Measurements from ENCODE around the gene ELN. TPM values are rescaled to one million over a fixed set of nuclear protein-coding genes. Genes with fewer than 3 reads are reported as not detected.

ELN gene
- total RNA-seq, 1 donor from 2014 or later, result 83.3 TPM

DNA sequence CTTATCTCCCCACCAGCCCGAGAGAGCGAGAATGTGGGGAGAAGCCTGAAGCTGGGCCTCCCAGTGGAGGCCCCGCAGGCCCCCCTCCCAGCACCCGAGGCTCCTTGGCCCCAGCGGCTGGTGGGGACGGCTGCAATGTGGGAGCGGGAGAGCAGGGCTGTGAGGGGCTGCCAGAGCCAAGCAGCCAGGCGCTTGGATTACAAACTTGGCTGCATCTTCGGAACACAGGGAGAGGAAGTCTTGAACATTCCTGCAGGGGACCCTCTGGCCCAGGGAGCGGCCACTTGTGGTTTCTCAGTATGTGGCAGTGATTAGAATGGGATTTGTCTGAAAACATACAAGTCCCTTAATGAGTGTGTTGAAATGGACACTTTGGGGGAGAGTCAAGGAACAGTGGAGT lies 23.2 kb downstream of the ELN start:
- Histone ChIP-seq H3K9me3 (no peaks in the 10 kb centered on the region), H3K4me1 (peaks cover 6% of the 10 kb centered on the region), H3K4me3 (no peak overlapping the region), H3K27ac (peak overlapping the region; percentile 18), H3K27me3 (ENCODE audit: low read depth) (no peaks in the 10 kb centered on the region), H3K36me3 (peaks cover 70% of the 10 kb centered on the region)
- peak; percentile 54 for DNase-seq
- intact Hi-C loops (cut with DNase I), result no loop called here
- peak in 1 of 2 donors; percentile 62 for ATAC-seq
- TF ChIP-seq, protein P1, sequence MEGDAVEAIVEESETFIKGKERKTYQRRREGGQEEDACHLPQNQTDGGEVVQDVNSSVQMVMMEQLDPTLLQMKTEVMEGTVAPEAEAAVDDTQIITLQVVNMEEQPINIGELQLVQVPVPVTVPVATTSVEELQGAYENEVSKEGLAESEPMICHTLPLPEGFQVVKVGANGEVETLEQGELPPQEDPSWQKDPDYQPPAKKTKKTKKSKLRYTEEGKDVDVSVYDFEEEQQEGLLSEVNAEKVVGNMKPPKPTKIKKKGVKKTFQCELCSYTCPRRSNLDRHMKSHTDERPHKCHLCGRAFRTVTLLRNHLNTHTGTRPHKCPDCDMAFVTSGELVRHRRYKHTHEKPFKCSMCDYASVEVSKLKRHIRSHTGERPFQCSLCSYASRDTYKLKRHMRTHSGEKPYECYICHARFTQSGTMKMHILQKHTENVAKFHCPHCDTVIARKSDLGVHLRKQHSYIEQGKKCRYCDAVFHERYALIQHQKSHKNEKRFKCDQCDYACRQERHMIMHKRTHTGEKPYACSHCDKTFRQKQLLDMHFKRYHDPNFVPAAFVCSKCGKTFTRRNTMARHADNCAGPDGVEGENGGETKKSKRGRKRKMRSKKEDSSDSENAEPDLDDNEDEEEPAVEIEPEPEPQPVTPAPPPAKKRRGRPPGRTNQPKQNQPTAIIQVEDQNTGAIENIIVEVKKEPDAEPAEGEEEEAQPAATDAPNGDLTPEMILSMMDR (IDR thresholded peaks at IDR 0.05), result no peak

DNA sequence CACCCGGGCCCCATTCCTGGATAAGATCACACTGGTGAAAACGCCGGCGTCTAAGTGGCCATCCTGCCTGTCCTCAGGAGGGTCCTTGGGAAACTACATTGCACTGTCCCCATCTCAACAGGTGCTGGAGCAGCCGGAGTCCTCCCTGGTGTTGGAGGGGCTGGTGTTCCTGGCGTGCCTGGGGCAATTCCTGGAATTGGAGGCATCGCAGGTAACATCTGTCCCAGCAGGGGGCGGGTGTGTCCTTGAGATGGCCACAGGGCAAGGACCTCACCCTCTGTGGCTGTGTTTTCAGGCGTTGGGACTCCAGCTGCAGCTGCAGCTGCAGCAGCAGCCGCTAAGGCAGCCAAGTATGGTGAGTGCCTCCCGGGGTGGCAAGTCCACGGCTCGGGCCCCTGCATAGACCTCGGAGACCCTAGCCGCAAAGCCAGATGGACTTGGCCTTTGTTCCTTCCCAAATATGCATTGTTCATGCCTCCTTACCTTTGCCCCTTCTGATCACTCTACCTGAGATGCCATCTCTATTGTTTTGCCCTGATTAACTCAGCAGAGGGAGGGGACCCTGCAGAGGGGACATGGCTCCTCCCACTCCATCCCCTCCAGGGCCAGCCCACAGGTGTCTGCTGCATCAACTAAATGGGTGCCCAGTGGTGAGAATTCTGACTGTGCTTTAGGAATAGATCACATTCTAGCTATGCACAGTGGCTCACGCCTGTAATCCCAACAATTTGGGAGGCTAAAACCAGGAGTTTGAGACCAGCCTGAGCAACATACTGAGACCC lies 23.8 kb downstream of the ELN start:
- Histone ChIP-seq H3K9me3 (no peaks in the 10 kb centered on the region), H3K36me3 (peaks cover 64% of the 10 kb centered on the region), H3K27ac (peak overlapping the region; percentile 18), H3K4me1 (peaks cover 6% of the 10 kb centered on the region), H3K27me3 (ENCODE audit: low read depth) (no peaks in the 10 kb centered on the region), H3K4me3 (no peak overlapping the region)
- ATAC-seq, result peak; percentile 37 to 50
- TF ChIP-seq, protein P1 (IDR thresholded peaks at IDR 0.05), result no peak
- intact Hi-C loops (cut with DNase I), result no loop called here
- peak; percentile 54 for DNase-seq

DNA sequence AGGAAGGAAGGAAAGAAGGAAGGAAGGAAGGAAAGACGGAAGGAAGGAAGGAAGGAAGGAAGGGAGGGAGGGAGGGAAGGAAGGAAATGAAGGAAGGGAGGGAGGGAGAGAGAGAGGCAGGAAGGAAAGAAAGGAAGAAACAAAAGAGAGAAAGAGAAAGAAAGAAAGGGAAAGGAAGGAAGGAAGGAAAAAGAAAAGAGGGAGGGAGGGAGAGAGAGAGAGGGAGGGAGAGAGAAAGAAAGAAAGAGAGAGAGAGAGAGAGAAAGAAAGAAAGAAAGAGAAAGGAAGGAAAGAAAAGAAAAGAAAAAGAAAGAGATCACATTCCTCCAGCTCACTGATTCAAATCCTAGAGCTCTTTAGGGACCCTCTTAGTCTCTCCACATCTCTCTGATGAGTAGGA lies 24.7 kb downstream of the ELN start:
- intact Hi-C loops (cut with DNase I), result no loop called here
- no peak for ATAC-seq
- H3K36me3 ChIP-seq, result peaks cover 61% of the 10 kb centered on the region

DNA sequence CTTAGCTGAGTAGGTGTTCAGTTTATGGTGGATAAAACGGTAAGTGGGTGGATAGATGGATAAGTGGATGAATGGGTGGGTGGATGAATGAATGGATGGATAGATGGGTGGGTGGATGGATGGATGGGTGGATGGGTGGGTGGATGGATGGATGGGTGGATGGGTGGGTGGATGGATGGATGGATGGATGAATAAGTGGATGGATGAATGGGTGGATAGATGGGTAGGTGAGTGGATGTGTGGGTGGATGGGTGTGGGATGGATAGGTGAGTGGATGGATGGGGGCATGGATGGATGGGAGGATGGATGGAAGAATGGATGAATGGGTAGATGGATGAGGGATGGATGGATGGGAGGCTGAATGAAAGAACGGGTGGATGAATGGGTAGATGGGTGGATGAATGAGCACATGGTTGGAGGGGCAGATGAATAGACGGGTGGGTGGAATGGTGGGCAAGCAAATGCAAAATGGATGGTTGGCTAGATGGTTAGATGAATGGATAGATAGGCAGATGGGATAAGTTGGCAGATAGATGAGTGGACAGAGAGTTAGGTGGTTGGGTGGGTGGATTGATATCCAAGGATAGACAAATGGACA lies 25.7 kb downstream of the ELN start:
- no peak for ATAC-seq
- no peaks in the 10 kb centered on the region for H3K9me3 ChIP-seq
- H3K27me3 ChIP-seq (ENCODE audit: low read depth), result no peaks in the 10 kb centered on the region
- TF ChIP-seq, protein P1 (IDR thresholded peaks at IDR 0.05), result no peak
- H3K4me3 ChIP-seq, result no peak overlapping the region
- no peak overlapping the region for H3K27ac ChIP-seq
- DNase-seq, result no peak
- intact Hi-C loops (cut with DNase I), result no loop called here
- peaks cover 6% of the 10 kb centered on the region for H3K4me1 ChIP-seq
- H3K36me3 ChIP-seq, result peaks cover 58% of the 10 kb centered on the region

More for the DNA sequence above, 24.7 kb downstream of the ELN start:
- Histone ChIP-seq H3K27me3 (ENCODE audit: low read depth) (no peaks in the 10 kb centered on the region), H3K9me3 (no peaks in the 10 kb centered on the region), H3K4me3 (no peak overlapping the region), H3K27ac (no peak overlapping the region), H3K4me1 (peaks cover 6% of the 10 kb centered on the region)
- TF ChIP-seq, protein P1 (IDR thresholded peaks at IDR 0.05), result no peak
- DNase-seq, result no peak

DNA sequence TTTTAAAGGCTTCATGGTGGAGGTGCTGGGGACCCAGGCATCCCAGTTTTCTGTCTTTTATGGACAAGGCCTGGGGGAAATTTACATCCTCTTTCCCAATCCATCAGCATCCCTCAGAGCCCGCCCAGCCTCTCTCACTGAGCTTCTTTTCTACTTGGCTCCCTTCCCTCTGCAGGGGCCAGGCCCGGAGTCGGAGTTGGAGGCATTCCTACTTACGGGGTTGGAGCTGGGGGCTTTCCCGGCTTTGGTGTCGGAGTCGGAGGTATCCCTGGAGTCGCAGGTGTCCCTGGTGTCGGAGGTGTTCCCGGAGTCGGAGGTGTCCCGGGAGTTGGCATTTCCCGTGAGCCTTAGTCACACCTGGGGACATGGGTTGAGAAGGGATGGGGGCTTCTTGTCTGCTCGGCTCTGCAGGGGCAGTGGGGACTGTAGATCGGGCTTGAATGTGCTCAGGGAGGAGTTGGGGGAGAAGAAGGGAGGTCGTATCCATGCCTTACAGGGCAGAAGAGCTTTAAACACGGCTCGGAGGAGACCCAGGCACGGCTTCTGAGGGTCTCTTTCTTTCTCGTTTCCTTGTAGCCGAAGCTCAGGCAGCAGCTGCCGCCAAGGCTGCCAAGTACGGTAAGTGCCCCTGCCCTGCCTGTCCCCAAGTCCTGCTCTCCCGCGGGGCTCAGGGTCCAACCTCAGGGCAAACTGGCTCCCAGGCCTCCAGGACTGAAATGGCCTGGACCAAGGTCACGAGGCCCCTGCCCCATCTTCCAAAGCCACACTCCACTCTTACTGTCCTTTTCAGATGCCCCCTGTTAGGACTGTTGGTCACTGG lies 28.3 kb downstream of the ELN start:
- no peak for ATAC-seq
- Histone ChIP-seq H3K4me1 (peaks cover 10% of the 10 kb centered on the region), H3K9me3 (no peaks in the 10 kb centered on the region), H3K27ac (no peak overlapping the region), H3K4me3 (no peak overlapping the region), H3K36me3 (peaks cover 65% of the 10 kb centered on the region), H3K27me3 (ENCODE audit: low read depth) (no peaks in the 10 kb centered on the region)
- DNase-seq, result no peak
- TF ChIP-seq, protein P1 (IDR thresholded peaks at IDR 0.05), result no peak
- intact Hi-C loops (cut with DNase I), result no loop called here
